GM21619 (cell line): ENCODE data around the gene GATA2.

ENCODE experiments used
- ATAC-seq: cut with Tn5 transposase; IDR thresholded peaks from one replicate; pipeline ENCODE4 v1.9.1; 2021; ENCODE audit not compliant: unreplicated experiment

Gene GATA2

GRCh38 chr3:128436214-128436613, 56.8 kb downstream of the GATA2 start:
- no peak for ATAC-seq

GRCh38 chr3:128435561-128435960, 57.4 kb downstream of the GATA2 start:
- ATAC-seq = no peak

- no peak for ATAC-seq
These were observed 57.9 kb downstream of the GATA2 start for GRCh38 chr3:128435058-128435457.

- ATAC-seq = no peak
These were observed 58.5 kb downstream of the GATA2 start for GRCh38 chr3:128434524-128434923.

- no peak for ATAC-seq
These were observed 59.2 kb downstream of the GATA2 start for GRCh38 chr3:128433837-128434165.

- ATAC-seq = no peak
These were observed 59.8 kb downstream of the GATA2 start for GRCh38 chr3:128432971-128433836.

GRCh38 chr3:128432301-128432970, 60.6 kb downstream of the GATA2 start:
- ATAC-seq = no peak

GRCh38 chr3:128431803-128432300, 61.1 kb downstream of the GATA2 start:
- no peak for ATAC-seq

- no peak for ATAC-seq
These were observed 62.3 kb downstream of the GATA2 start for GRCh38 chr3:128430731-128431130.

- ATAC-seq = no peak
These were observed 62.7 kb downstream of the GATA2 start for GRCh38 chr3:128430301-128430700.

- no peak for ATAC-seq
These were observed 63.2 kb downstream of the GATA2 start for GRCh38 chr3:128429751-128430150.
